Stimulated activated CD8-positive, alpha-beta memory T cell treated with anti-CD3 and anti-CD28 coated beads, Interleukin-4, amount 100 ng/mL, for 1 hour (primary cell): ENCODE results near the gene BLACAT1.
"Not testable (repeated sequence)": the region's sequence is repeated elsewhere in the genome, so short reads cannot be mapped to it uniquely, and the experiment has no call there.

Experiments used
- DNase-seq, 2 donors: peaks; one replicate each; pipeline ENCODE4 v3.0.0-alpha.2; 2020; ENCODE audit warnings: low read depth in 2 of 2, low spot score in 1 of 2

Gene BLACAT1

DNA sequence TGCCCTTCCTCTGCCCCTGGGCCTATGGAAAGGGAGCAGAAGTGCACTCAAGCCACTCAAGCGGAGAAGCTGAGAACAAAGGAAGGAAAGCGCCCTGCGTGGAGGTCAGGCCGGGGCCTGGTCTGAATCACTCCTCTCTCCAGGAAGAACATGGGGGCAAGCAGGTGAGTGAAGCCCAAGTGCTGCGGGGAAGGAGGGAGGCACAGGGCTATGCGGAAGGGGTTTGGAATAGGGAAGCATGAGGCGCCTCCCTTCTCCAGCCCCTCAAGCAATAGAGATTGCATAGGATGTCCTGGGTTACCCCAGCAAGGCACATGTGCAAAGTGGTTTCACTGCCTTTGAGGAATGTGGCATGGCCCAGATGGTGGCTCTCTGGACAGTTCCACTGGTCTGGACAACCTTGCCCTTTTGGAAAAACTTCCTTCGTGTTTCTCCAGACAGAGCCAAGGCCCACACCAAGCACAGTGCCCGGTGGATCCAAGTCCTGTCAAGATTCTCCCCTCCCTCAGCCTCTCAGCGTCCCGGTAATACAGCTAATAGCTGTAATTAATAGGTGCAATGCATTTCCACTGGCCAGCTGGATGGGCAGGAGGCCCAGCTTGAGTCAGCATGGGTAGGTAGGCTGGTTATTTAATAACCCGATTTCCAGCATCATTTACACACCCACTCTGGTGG lies 13.7 kb downstream of the BLACAT1 start:
- DNase-seq: no peak

DNA sequence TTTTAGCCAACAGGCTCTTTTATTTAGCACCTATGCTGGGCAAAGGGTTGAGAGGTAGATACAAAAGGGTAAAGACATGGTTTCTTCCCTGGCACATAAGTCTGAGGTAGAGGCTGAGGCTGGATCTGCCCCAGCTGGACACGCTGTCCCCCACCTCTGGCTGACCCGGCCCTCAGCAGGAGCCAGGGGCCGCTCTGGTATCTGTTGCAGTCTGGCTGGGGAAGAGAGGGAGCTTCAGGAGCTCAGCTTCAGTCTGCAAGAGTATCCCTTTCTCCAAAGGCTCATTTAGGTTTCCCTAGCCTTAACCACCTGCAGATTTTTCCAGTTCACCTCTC lies 14.2 kb downstream of the BLACAT1 start:
- DNase-seq: no peak

GRCh38 chr1:205441318-205441633 lies 14.6 kb downstream of the BLACAT1 start:
- DNase-seq: no peak

DNA sequence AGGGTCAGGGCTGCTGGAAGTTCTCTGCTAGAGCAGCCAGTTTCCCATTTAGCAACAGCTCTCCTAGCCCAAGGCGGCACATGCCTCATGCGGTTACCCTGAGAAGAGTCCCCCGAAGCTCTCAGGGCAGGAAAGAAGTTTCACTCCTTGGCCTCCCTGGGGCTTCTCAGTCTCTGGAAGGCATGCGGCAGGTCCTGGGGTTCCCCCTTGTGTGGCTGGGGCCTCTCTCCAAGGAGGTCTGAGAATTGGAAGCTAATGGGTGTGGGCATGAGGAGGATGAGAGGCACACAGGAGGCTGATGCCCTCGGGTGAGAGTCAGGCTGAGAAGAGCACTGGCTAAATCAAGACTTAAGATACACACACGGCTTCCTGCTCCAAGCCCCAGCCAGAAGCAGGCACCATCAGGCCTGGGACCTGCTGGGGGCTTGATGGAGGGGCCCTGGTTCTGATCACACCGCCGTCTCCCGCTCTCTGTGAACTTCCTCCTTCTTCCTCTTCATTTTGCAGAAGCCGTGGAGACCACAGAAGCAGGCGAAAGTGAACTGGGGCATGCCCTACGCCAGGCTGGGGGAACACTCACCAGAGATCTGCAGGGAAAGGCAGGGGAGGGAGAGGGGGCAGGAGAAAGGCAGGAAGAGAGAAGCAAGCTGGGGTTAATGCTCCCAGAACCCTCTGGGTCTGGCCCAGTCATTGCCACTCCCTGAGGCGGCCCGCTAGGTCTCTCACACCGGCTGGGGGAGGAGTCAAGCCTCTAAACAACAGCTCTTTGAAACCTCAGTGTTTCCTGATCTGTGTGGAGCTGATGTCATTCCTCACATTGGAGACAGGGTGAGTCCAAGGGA lies 15.1 kb downstream of the BLACAT1 start:
- peak; percentile 21 to 32 for DNase-seq

GRCh38 chr1:205440121-205440475 lies 15.7 kb downstream of the BLACAT1 start:
- no peak for DNase-seq

- DNase-seq: no peak
Observed at GRCh38 chr1:205438213-205439158, 17.4 kb downstream of the BLACAT1 start.

- DNase-seq: no peak
Observed at GRCh38 chr1:205437570-205437969, 18.3 kb downstream of the BLACAT1 start.

DNA sequence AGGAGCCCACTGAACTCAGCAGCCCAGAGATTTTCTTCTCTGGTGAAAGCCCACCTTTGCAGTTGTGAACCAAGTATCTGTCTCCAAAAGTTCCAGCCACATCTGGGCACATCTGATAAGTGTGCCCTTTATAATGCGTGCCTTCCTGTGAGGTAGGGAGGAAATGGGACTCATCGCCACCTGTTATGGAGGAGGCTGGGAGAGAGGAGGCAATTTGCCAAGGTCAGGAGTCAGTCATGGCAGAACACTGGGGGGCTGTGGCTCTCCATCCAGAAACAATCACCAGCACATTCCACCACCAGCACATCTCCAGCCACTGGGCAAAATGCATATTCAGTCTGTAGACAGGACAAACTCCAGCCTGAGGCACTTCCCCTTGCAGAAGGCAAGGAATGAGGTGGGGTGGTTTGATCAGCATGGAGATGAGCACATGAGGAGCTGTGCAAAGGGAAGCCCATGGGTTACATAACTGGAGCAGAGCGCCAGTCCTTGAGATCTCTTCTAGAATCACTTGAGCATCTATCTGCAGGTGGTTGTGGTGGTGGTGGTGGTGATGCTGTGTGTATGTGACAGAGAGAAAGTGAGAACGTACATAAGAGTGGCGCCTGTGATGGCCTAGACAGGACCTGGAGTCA lies 19.0 kb downstream of the BLACAT1 start:
- no peak for DNase-seq

- no peak for DNase-seq
Observed at GRCh38 chr1:205435578-205436573, 20.0 kb downstream of the BLACAT1 start.

- DNase-seq: no peak
Observed at GRCh38 chr1:205434738-205435137, 21.1 kb downstream of the BLACAT1 start.

DNA sequence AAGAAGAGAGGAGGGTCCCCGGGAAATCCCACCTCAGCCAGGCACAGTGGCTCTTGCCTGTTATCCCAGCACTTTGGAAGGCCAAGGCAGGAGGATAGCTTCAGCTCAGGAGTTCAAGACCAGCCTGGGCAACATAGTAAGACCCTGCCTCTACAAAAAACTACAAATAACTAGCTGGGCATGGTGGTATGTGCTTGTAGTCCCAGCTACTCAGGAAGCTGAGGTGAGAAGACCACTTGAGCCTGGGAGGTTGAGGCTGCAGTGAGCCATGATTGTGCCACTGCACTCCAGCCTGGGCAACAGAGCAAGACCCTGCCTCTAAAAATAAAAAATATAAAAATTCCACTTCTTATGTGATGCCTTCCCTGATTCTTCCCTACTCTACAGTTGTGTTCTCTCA lies 23.2 kb downstream of the BLACAT1 start:
- not testable (repeated sequence) for DNase-seq

- DNase-seq: no peak
Observed at GRCh38 chr1:205432116-205432515, 23.7 kb downstream of the BLACAT1 start.

DNA sequence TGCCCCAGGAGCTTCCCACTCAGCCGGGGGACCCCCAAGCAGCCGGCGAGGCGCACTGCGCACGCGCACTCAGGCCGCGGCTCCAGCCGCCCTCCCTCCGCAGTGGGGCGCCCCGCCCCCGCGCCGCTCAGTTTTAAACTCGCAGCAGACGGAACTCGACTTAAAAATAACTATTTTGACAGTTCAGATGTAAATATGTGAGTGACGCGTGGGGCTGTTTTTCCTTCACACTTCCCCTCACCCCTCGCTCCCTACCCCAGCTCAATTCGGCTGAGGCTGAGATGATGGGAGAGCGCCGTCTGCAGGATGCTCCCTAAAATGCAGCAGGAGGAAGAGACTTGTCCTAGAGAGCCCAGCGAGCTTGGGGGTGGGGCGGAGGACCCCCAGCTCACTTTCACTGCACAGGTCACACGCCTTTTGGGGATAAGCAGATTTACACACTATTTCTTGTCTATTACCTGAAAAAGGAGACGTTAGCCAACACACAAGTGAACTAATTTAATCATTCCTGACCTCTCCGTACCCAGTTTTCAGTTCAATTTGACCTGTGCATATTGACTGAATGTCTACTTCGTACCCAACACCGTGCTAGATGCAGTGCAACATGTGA lies 25.0 kb downstream of the BLACAT1 start:
- peak in 1 of 2 donors; percentile 20 for DNase-seq

- DNase-seq: no peak
Observed at GRCh38 chr1:205429762-205430695, 25.8 kb downstream of the BLACAT1 start.

DNA sequence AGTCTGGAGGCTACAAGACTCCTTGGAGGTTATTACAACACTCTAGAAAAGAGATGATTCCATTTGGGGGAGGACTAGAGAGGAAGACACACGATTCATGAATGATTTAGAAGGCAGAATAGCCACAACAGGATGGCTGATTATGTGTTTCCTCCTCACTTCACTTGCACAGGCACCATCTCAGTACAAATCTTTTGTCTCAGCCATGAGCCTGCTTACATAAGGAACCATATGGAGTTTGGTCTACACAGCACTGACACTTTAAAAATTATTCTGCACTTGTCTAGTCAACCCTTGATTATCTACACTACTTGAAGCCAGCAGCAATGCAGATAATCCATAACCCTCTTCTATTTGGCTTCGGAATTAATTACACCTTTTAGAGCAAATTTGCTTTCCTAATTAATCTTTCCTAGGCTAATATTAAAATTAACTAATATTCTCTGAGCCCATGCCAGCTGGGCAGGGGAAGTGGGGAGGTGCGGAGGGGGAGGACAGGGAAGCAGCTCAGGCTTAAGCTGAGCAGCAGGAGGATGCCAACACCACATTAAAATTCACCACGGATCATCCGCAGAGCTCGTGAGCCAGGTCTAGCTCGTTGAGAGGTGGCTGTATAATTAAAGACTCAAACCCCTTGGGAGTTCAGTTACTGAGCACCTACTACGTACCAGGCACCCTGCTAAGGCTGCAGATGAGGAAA lies 30.8 kb downstream of the BLACAT1 start:
- DNase-seq: no peak

GRCh38 chr1:205423814-205424399 lies 31.9 kb downstream of the BLACAT1 start:
- DNase-seq: no peak

GRCh38 chr1:205422993-205423642 lies 32.7 kb downstream of the BLACAT1 start:
- no peak for DNase-seq
